ENCODE results near the gene LYPD5.

The LYPD5 gene

DNA sequence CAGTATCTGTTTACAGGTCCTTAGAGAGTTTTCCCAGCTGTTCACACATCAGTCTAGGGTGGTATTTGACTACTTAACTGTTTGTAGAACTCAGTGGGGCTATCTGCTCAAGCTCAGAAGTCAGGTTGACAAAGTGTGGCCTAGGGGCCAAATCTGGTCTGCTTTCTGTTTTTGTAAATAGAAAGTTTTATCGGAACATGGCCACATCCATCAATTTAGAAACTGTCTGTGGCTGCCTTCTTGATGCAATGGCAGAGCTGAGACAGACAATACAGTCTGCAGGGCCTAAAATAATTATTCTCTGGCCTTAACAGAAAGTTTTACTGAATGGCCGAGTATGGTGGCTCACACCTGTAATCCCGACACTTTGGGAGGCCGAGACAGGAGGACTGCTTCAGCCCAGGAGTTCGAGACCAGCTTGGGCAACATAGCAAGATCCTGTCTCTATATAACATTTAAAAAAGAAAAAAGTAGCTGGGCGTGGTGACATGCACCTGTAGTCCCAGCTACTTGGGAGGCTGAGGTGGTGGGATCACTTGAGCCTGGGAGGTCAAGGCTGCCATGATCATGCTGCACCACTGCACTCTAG, 49.9 kb downstream of the LYPD5 start:
- Histone ChIP-seq H3K9me3 (ENCODE audit: control insufficient read depth, low read length) (no peaks in the 10 kb centered on the region), H3K36me3 (ENCODE audit: control insufficient read depth, insufficient read depth, low read length) (peaks cover 57% of the 10 kb centered on the region), H3K27ac (ENCODE audit: low read depth, low read length, severe bottlenecking) (peak overlapping the region; percentile 99), H3K4me1 (ENCODE audit: control insufficient read depth, insufficient read depth, low read length, poor library complexity, severe bottlenecking) (peaks cover 22% of the 10 kb centered on the region), H3K4me3 (ENCODE audit: extremely low read depth, insufficient read depth, low read length, poor library complexity, severe bottlenecking) (no peak overlapping the region)
- WGBS, 2 experiments (ENCODE audit: insufficient coverage in 2 of 2): 87 to 93% methylated on average over 3 to 5 of the region's 6 CpGs

DNA sequence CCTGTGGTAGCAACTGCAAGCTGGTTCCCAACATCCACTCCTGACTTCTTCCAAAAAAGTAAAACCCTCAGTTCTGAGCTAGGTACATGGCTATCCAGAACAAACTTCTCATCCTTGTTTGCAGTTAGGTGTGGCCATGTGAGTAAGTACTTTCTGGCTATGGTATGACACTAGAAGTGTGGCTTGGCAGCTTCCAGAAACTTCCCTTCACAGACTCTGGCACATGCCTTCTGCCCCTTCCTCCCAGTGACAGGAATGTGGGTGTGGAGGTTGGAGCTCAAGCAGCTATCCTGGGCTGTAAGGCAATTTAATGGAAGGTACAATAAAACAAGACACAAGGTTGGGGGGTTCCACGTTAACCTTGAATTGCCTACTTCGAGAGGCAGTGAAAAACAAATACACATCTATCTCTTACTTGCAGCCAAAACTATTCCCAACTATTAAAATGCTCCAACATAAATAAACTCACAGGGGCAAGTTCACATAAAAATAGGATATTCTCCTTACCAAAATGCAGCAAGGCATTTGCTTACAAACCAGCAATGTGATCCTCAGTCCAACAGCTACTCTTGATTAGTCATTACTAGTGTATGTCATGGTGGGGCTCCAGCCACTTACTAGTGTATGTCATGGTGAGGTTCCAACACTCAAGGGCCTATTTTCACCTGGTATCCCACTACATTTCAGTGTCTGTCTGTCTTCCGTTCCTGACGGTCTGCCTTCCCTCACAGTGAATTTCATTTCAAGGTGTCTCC, 50.6 kb downstream of the LYPD5 start:
- Histone ChIP-seq H3K4me3 (ENCODE audit: extremely low read depth, insufficient read depth, low read length, poor library complexity, severe bottlenecking) (no peak overlapping the region), H3K9me3 (ENCODE audit: control insufficient read depth, low read length) (no peaks in the 10 kb centered on the region), H3K4me1 (ENCODE audit: control insufficient read depth, insufficient read depth, low read length, poor library complexity, severe bottlenecking) (peaks cover 21% of the 10 kb centered on the region), H3K36me3 (ENCODE audit: control insufficient read depth, insufficient read depth, low read length) (peaks cover 63% of the 10 kb centered on the region), H3K27ac (ENCODE audit: low read depth, low read length, severe bottlenecking) (no peak overlapping the region)
- WGBS, 2 experiments (ENCODE audit: insufficient coverage in 2 of 2): 89 to 100% methylated on average over 2 of the region's 4 CpGs

DNA sequence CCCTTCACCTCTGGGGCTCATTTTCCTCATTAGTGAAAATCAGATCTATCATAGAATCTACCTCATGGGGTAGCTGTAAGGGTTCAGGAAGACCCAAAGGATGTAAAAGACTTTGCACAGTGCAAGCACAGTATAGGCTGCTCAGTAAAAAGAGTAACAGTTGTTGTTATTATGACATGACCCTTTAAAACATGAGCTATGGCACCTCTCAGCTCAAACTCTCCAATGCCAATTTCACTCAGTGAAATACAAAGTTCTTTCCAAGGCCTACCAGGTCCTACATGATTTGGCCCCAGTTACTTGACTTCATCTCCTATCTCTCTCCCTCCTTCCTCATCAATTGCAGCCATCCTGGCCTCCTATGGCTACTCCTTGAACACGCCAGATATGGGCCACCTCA, 52.3 kb downstream of the LYPD5 start:
- no peaks in the 10 kb centered on the region for H3K9me3 ChIP-seq (ENCODE audit: control insufficient read depth, low read length)

DNA sequence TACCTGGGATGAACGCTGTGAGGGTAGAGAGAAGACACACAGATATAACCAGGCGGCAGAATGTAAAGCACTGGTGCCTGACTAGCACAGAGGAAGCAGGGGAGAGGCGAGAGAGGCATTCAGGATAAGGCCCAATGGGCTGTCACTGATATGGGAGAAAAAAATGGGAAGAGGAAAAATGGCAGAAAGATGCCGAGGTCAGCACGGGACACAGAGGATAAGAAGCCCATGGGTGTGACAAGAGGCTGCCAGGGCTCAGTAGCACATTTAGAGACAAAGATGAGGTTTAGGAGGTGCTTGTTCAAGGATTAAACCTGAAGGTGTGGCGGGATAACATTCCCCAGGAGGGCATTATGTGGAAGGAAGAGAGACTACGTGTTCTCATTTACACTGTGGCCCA, 53.1 kb downstream of the LYPD5 start:
- H3K36me3 ChIP-seq (ENCODE audit: control insufficient read depth, insufficient read depth, low read length): peaks cover 70% of the 10 kb centered on the region
- H3K9me3 ChIP-seq (ENCODE audit: control insufficient read depth, low read length): no peaks in the 10 kb centered on the region
- H3K27ac ChIP-seq (ENCODE audit: low read depth, low read length, severe bottlenecking): no peak overlapping the region
- 90 to 97% methylated on average over 5 to 6 of the region's 7 CpGs for WGBS, 2 experiments (ENCODE audit: insufficient coverage in 2 of 2)
- H3K4me1 ChIP-seq (ENCODE audit: control insufficient read depth, insufficient read depth, low read length, poor library complexity, severe bottlenecking): peaks cover 16% of the 10 kb centered on the region
- no peak overlapping the region for H3K4me3 ChIP-seq (ENCODE audit: extremely low read depth, insufficient read depth, low read length, poor library complexity, severe bottlenecking)

More for the DNA sequence above, 52.3 kb downstream of the LYPD5 start:
- peaks cover 63% of the 10 kb centered on the region for H3K36me3 ChIP-seq (ENCODE audit: control insufficient read depth, insufficient read depth, low read length)
- peaks cover 16% of the 10 kb centered on the region for H3K4me1 ChIP-seq (ENCODE audit: control insufficient read depth, insufficient read depth, low read length, poor library complexity, severe bottlenecking)
- 80 to 100% methylated on average over 1 of the region's 1 CpG for WGBS, 2 experiments (ENCODE audit: insufficient coverage in 2 of 2)
- no peak overlapping the region for H3K27ac ChIP-seq (ENCODE audit: low read depth, low read length, severe bottlenecking)
- no peak overlapping the region for H3K4me3 ChIP-seq (ENCODE audit: extremely low read depth, insufficient read depth, low read length, poor library complexity, severe bottlenecking)

DNA sequence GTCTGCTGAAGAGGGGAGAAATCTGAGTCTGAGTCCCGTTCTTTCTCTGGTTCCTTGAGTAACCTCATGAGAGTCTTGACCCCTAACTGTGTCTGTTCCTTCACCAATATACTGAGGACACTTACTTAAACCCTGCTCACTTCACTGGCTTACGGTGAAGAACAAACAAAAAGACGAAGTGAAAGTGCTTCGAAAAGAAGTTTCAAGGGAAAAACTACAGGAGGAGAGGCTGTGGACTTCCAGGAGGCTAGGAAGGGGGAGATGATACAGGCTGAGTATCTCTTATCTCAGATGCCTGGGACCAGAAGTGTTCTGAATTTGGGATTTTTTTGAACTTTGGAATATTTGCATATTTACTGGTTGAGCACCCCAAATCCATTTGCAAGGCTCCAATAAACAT, 53.6 kb downstream of the LYPD5 start:
- peaks cover 16% of the 10 kb centered on the region for H3K4me1 ChIP-seq (ENCODE audit: control insufficient read depth, insufficient read depth, low read length, poor library complexity, severe bottlenecking)
- H3K9me3 ChIP-seq (ENCODE audit: control insufficient read depth, low read length): no peaks in the 10 kb centered on the region
- H3K27ac ChIP-seq (ENCODE audit: low read depth, low read length, severe bottlenecking): no peak overlapping the region
- WGBS, 2 experiments (ENCODE audit: insufficient coverage in 2 of 2): 75 to 100% methylated on average over 2 to 3 of the region's 4 CpGs
- no peak overlapping the region for H3K4me3 ChIP-seq (ENCODE audit: extremely low read depth, insufficient read depth, low read length, poor library complexity, severe bottlenecking)
- H3K36me3 ChIP-seq (ENCODE audit: control insufficient read depth, insufficient read depth, low read length): peaks cover 75% of the 10 kb centered on the region

GRCh38 chr19:43748205-43748594, 54.0 kb downstream of the LYPD5 start:
- Histone ChIP-seq H3K27ac (ENCODE audit: low read depth, low read length, severe bottlenecking) (no peak overlapping the region), H3K4me1 (ENCODE audit: control insufficient read depth, insufficient read depth, low read length, poor library complexity, severe bottlenecking) (peaks cover 14% of the 10 kb centered on the region), H3K9me3 (ENCODE audit: control insufficient read depth, low read length) (no peaks in the 10 kb centered on the region), H3K4me3 (ENCODE audit: extremely low read depth, insufficient read depth, low read length, poor library complexity, severe bottlenecking) (no peak overlapping the region), H3K36me3 (ENCODE audit: control insufficient read depth, insufficient read depth, low read length) (peaks cover 80% of the 10 kb centered on the region)
- WGBS, 2 experiments (ENCODE audit: insufficient coverage in 2 of 2): 90 to 100% methylated on average over 1 of the region's 4 CpGs

GRCh38 chr19:43747557-43748204, 54.6 kb downstream of the LYPD5 start:
- peaks cover 85% of the 10 kb centered on the region for H3K36me3 ChIP-seq (ENCODE audit: control insufficient read depth, insufficient read depth, low read length)
- no peak overlapping the region for H3K27ac ChIP-seq (ENCODE audit: low read depth, low read length, severe bottlenecking)
- 80 to 83% methylated on average over 1 to 2 of the region's 16 CpGs for WGBS, 2 experiments (ENCODE audit: insufficient coverage in 2 of 2)

More at GRCh38 chr19:43747557-43748204, 54.6 kb downstream of the LYPD5 start:
- Histone ChIP-seq H3K4me1 (ENCODE audit: control insufficient read depth, insufficient read depth, low read length, poor library complexity, severe bottlenecking) (peaks cover 10% of the 10 kb centered on the region), H3K9me3 (ENCODE audit: control insufficient read depth, low read length) (no peaks in the 10 kb centered on the region), H3K4me3 (ENCODE audit: extremely low read depth, insufficient read depth, low read length, poor library complexity, severe bottlenecking) (no peak overlapping the region)
